ENCODE measurements around the gene PIP5K1B.

- TF ChIP-seq CTCF (conservative IDR thresholded peaks at IDR 0.05 in 1 of 2, IDR thresholded peaks at IDR 0.05 in 1 of 2; ENCODE audit: extremely low read depth in 1 of 2, insufficient read depth in 1 of 2, low read depth in 1 of 2, low read length in 2 of 2) (no peak), EZH2 (IDR thresholded peaks at IDR 0.05; ENCODE audit: borderline replicate concordance, low read length) (no peak)
Observed at GRCh38 chr9:68708513-68708912, 3.5 kb downstream of the PIP5K1B start.

All from mammary epithelial cell (primary cell).